ENCODE measurements around the gene ERC1.
"Not testable (repeated sequence)": the region's sequence is repeated elsewhere in the genome, so short reads cannot be mapped to it uniquely, and the experiment has no call there.

Gene ERC1

DNA sequence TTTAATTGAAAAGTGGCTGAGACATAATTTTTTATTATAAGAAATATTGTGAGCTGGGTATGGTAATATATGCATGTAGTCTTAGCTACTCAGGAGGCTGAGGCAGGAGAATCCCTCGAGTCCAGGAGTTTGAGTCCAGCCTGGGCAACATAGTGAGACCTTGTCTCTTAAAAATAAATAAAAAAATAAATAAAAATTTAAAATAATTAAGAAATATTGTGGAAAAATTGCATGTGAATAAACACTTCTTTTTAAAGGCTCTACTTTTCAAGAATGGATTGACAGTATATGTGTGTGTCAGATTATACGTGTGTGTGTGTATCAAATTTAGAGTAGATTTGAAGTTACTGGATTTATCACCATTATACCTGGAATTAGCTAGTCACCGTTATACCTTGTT, 43.2 kb downstream of the ERC1 start:
- DNase-seq = no peak

DNA sequence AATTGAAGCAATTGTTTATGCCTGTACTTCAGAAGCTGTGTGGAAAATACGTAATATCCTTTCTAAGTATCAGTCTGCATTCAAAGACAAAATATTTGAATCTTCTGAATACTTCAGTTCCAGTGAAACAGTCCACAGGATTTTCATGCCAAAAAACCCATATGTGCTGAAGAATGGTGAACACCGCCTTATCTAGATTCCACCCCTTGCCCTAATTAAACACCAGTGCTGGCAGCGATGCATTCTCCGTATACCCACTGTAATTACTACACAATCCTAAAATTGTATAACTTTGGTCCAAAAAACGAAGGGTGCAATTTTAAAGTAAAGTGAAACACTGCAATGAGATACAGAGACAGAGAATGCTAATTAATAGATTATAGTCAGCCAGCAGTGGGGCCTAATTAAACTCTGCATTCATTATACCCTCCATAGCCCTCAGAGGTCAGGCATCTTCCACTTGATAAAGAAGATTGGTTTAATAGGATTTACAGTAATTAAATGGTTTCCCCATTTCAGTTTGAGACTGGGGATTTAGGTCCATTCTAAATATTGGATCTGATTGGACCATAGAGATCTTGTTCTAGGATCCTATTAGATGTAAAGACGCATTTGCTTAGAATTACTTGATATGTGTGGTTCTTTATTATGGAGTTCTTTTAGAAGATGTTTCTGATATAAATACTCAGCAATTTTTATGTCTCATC, 43.9 kb downstream of the ERC1 start:
- DNase-seq = no peak

DNA sequence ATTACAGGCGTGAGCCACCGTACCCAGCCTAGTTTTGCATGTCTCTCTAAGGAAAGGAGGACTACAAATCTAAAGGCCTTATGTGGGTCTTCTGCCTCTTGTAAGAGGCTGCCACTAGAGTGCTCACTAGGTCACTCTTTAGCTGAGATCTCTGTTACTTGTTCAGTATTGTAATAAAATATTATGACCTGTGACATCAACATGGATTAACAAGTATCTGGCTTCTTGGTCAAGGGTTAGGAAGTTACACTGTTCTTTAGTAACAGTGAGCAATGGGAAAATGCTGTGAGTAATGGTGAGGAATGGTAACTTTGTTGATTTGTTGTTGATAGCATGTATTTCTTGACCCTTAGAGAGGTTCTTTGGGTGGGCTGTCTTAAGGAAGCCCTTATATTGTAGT, 50.5 kb downstream of the ERC1 start:
- no peak for DNase-seq

DNA sequence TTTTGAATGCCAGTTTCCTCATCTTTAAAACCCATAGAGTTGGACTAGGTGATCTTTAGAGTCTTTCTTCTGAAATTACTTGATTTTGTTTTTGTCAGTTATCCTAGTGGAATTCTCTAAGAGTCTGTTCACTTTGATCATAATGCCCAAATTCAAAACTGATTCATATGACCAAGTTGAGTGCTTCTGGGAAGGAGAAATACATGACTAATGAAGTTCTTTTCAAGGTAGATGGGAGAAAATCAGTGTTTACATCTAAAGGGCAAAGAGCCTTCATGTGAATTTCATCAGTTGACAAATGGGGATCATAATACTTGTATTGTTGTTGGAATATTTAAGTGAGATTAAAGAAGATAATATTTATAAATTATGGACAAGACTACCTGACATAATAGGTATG, 53.2 kb downstream of the ERC1 start:
- DNase-seq = no peak

DNA sequence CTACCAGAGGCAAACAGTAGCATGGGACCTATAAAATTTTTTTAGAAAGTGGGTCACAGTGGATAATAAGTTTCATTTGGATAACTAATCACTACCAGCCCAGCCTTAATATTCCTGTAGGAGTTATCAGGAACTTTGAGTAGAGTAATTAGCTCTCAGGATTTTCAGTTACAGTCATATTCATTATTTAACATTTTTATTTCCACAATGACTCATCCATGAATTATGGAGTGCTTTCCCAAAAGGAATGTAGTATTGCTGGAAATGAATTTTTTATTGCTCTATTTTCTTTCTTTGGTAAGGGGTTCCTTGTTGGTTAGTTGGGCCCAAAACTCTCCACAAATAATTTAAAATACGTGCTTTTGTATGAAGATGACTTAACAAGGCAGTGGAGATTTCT, 53.7 kb downstream of the ERC1 start:
- DNase-seq = no peak

DNA sequence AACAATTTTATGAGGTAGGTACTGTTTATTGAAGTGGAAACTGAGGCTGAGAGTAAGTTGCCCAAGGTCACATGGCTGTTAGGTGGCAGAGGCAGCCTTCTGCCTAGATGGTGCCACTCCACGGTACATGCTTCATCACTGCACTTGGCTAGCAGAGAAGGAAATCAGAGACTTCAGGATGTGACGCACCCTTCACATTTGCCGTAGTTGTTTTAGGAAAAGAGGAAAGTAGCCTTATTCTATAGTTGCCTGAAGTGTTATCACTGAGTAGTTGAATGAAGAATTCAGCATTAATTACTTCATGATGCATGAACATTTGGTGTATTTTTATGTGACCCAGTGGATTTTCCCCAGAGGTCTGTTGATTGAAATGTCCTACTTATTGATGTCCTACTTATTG, 55.7 kb downstream of the ERC1 start:
- DNase-seq = no peak

DNA sequence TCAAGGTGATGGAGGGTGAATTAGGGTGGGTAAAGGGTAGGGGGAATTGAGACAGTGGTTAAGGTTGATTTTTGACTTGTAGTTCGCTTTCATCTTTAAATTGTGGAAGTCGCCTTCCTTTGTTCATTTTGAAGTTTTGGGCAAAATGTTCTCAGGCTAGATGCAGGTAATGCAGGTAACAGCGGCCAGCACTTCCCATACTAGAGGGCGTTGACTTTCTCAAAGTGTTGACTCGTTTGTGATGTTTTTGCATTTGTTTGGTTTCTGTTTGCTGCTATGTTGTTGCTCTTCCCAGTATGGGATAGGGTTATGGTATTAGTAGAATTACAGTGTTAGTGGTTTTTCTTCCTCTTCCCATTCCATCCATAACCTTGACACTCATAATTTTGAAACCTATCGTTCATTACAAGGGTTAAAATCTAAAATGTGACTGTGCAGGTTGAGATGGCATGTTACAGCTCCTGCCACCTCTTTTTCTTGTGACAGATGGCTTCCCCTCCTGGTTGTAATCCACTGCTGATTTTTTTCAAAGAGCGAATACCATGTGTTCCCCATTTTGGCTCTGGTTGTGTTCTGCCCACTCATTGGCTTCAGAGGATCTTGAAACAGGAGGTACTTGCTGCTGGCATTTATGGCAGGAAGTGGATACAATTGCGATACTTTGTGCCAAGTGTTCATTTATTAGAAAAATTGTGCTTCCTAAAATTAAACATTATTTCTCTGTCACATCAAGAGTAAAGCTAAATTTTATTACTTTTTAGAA, 57.1 kb downstream of the ERC1 start:
- DNase-seq = no peak

DNA sequence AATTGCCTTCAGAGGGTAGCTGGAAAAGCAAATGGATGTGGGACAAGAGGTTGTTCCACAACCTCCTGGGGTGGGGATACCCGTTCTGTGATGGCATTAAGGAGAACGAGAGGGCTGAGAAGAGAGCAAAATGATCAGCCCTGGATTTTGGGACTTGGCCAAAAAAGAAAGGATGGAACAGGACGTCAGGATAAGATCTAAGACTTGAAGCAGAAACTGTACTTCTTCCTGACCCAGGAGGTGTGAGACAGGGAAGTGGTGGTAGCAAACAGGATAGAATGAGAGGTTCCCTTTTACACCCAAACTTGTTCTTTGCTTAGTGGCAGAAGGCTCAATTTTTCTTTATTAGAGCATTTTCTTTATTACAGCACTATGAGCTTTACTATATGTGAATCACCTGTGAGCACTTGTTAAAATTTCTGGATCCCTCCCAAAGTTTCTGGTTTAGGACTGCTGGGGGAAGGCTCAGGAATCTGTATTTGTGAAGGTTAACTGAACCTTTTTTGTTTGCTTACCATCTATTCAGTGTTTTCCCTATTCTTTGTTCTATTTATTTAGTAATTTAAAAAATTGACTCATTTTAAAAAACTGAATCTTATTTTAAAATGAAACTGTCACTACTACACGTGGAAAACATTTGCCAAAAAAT, 59.2 kb downstream of the ERC1 start:
- DNase-seq = no peak

DNA sequence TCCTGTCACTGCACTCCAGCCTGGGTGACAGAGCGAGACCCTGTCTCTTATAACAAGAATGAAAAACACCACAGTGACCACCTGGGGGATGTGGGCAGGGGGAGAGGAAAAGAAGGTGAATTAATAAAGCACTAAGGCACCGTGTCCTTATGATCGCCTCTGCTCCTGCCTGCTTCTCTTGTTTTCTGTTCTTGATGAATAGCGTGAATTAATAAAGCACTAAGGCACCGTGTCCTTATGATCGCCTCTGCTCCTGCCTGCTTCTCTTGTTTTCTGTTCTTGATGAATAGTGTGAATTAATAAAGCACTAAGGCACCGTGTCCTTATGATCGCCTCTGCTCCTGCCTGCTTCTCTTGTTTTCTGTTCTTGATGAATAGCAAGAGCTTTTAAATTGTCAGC, 60.6 kb downstream of the ERC1 start:
- DNase-seq = not testable (repeated sequence)

DNA sequence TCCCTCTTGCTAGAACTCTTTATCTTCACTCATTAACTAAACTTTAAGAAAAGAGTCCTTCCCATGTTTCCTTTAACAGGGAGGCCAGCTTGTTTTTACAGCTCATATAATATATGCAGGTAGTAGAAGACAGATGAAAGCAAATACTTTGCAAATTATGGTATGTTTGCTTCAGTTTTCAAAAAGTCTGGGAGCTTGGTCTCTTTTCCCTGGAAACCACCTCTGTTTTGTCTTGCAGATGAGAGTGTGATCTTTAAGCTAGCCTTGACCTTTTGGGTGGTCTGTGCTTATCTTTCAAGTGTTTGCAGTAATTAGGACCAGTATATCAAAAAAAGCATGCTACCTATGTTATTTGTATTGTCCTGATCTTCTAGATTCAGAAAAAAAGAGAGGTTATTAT, 62.7 kb downstream of the ERC1 start:
- no peak for DNase-seq

DNA sequence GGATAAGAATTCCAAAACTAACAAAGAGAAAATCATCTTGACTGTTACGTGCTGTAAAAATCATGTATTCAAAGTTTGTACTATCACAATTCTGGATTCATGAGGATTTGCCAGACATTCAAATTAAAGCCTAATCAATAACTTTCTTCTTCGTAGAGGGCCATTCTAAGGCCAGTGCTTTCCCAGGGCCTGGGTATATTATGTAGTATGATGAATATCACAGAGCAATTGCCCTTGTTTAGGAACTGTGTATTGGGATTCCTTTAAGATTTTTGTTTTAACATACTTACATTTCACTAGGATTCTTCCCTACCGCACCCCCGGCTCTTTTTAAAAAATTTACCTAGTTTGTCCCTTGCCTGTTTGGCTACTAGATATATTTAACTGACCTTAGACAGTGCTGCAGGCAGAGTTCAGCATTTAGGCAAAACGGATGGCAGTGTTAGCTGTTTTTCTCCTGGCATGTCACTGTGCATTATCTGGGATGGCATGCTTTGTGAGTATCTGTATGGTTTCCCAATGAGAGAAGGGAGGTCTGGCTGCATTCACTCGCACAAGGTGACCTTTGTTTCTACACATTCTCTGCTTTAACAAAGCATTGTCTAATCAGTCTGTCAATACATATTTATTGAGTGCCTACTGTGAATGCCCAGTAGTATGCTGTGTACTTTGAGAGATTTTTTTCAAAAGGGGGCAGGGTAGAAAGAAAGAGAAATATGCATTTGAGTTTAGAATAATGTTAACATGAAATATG, 63.3 kb downstream of the ERC1 start:
- no peak for DNase-seq

DNA sequence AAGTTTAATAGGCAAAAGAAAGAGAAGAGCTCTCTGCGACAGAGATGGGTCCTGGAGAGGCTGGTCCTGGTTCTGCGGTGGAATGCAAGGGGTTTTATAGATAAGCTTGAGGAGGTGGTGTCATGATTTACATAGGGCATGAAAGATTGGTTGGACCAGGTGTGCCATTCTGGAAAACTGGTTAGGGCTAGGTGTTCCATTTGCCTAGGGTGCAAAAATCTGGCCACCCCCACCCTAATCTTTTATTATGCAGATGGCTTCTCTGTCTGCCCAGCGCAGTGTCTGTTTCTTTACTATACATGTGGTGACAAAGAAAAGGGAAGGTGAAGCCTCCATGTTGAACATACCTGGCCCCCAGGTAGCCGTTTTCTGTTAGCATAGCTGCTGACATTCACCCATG, 65.4 kb downstream of the ERC1 start:
- DNase-seq = no peak

DNA sequence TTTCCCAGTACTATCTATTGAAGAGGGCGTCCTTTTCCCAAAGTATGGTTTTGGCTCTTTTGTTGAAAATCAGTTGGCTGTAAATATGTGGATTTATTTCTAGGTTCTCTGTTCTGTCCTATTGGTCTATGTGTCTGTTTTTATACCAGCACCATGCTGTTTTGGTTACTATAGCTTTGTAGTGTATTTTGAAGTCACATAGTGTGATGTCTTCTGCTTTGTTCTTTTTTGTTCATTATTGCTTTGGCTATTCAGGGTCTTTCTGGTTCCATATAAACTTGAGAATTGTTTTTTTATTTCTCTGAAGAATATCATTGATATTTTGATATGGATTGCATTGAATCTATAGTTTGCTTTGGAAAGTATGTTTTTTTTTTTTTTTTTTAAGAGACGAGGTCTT, 67.4 kb downstream of the ERC1 start:
- no peak for DNase-seq

DNA sequence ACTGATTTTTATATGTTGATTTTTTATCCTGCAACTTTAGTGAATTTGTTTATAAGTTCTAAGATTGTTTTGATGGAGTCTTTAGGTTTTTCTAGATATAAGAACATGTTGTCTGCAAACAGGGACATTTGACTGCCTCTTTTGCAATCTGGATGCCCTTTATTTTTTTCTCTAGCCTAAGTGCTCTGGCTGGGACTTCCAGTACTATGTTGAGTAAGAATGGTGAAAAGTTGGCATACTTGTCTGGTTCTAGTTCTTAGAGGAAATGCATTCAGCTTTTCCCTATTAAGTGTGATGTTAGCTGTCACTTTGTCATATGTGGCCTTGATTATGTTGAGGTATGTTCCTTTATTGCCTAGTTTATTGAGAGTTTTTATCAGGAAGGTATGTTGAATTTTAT, 68.1 kb downstream of the ERC1 start:
- no peak for DNase-seq

DNA sequence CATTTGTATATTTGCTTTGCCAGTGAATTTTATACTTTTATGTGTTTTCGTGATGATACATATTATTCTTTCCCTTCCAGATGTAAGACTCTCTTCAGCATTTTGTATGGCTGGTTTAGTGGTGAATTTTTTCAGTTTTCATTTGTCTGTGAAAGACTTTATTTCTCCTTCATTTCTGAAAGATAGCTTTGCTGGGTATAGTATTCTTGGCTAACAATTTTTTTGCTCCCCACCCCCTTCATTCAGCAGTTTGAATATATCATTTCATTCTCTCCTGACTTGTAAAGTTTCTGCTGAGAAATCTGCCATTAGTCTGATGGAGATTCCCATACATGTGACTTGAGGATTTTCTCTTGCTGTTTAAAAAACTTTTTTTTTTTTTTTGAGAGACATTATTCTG, 72.8 kb downstream of the ERC1 start:
- no peak for DNase-seq

DNA sequence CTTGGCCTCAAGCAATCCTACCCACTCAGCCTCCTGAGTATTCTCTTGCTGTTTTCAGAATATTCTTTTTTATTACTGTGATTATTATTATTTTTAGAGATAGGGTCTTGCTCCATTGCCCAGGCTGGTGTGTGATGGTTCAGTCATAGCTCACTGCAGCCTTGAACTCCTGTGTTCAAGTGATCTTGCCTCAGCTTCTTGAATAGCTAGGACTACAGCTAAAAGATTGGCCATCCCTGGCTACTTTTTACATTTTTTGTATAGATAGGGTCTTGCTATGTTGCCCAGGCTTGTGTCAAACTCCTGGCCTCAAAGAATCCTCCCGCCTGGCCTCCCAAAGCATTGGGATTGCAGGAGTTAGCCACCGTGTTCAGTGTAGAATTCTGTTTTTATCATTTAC, 73.3 kb downstream of the ERC1 start:
- no peak for DNase-seq

DNA sequence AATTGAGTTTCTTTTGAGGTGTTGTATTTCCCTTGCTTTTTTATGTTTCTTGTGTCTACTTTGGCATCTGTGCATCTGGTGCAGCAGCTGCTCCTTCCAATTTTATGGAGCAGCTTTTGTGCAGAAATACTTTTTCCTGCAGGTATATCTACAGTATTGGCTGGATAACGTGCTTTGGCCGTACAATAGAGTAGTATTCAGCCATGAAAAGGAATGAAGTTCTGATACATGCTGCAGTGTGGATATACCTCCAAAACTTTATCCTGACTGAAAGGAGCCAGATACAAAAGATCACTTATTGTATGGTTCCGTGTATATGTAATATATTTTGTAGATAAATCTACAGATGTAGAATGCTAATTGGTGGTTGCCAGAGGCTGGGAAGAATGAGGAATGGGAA, 74.6 kb downstream of the ERC1 start:
- no peak for DNase-seq

DNA sequence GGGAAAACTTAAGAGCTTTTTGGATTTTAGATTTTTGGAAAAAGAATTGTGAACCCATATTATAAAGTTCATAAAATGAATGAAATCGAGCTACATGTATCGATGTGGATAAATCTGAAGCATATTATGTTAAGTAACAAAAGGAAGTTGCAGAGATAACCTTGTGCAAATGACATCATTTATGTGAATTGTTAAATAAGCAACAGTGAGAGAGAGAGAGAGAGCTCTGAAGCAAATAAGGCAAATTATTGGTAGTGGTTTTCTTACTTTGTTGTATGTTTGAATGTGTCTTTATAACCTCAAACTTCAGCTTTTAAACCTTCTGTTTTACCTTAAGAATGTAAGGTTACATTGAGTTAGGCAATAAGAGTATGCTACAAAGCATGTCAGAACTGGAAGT, 78.8 kb downstream of the ERC1 start:
- no peak for DNase-seq

DNA sequence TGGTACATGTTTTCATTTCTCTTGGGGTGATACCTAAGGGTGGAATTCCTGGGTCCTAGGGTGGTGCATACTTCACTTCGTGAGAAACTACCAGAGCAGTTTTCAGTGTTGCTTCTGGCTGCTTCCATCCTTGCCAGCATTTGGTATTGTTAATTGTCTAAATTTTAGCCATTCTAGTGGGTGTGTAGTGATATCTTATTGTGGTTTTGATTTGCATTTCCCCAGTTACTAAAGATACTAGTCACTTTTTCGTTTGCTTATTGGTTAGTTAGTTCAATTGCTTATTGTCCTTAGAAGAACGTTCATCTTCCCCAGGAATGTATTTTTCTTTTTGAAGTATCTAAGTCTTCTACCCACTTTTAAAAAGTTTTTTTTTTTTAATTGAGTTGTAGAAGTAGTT, 80.2 kb downstream of the ERC1 start:
- DNase-seq = no peak

DNA sequence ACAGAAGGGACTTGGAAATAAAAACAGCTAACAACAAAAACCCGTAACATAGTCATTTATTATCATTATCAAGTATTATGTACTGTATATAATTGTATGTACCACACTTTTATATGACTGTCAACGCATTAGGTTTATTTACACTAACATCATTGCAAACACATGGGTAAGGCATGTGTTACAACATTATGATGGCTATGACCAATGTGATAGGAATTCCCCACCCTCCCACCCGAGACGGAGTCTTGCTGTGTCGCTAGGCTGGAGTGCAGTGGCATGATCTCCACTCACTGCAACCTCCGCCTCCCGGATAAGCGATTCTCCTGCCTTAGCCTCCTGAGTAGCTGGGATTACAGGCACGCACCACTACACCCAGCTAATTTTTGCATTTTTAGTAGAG, 82.6 kb downstream of the ERC1 start:
- DNase-seq = no peak

DNA sequence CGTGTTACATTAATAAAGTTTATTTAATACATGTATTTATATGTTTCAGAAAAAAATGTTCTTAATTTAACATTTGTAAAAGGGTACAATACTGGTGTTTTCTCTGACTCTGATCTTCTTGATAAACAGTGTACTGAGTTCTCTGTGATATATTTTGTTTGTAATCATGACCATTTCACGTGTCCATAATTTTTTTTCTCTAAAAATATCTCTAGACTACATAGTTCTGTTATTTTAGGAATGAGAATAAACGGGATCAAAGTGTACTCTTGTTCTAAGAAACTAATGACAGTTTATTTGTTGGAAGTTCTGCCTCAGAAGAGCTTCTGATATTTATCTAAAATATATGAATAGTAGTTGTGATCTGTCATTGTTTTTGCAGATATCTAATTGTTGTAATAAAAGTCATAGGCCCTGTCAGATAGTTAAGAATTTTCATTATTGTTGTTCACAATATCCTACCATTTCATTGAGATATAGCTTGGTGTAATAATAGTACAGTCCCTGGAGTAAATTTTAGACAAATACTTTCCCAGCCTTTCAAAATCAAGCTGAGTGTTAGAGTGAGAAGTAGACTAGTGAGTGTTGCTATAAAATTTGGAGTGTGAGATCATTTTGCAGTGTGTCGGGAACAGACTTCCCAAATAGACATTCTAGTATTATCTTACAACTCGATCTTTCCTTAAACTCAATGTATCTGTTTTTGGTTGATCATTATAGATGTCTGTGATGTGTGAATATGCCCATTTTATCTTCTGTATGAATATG, 86.2 kb downstream of the ERC1 start:
- DNase-seq = no peak

DNA sequence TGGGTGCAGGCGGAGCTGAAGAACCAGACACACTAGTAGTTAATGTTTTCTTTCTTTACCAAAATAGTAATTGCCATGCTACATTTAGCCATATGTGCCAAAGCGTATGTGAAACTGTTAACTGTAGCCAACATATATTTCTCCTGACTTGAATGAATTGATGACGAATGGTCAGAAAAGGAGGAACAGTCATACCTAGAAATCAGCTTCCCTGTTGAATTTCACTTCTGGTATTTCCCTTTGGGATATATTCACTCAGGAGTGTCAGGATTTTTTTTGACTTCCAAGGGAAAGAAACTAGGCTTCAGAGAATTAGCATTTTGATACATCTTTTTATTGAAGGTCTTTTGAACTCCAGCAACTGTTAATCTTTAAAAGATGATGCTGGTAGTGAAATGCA, 87.0 kb downstream of the ERC1 start:
- no peak for DNase-seq

Measured in cortex of kidney (tissue), 1 donor.